Measurements from ENCODE around the gene GRIA3.

Gene GRIA3

DNA sequence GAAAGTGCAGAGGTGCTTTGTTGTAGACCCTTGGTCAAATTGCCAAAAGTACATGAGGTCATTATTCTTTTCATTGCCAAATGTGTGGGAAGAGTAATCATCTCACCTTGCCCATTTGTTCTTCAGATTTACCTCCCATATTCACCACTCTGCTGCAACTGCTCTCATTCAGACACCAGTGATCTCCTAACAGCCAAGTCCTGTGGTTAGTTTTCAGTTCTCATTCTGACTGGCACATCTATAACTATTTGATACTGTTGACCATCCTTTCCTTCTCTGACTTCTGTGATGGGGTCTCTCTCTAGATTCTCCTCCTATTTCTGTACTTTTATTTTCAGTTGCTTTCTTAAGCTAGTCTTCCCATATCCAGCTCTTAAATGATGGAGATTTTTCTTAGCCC, 39.8 kb downstream of the GRIA3 start:
- Histone ChIP-seq H3K27ac (peak overlapping the region in 1 of 2 donors; percentile 24), H3K4me3 (no peak overlapping the region)
- TF ChIP-seq CTCF (IDR thresholded peaks at IDR 0.05) = no peak
- no peak for DNase-seq (ENCODE audit: low spot score)

- Histone ChIP-seq H3K27ac (no peak overlapping the region), H3K4me3 (no peak overlapping the region)
- no peak for TF ChIP-seq CTCF (IDR thresholded peaks at IDR 0.05)
- no peak for DNase-seq (ENCODE audit: low spot score)
These were observed 46.7 kb downstream of the GRIA3 start for GRCh38 chrX:123230798-123231197.

DNA sequence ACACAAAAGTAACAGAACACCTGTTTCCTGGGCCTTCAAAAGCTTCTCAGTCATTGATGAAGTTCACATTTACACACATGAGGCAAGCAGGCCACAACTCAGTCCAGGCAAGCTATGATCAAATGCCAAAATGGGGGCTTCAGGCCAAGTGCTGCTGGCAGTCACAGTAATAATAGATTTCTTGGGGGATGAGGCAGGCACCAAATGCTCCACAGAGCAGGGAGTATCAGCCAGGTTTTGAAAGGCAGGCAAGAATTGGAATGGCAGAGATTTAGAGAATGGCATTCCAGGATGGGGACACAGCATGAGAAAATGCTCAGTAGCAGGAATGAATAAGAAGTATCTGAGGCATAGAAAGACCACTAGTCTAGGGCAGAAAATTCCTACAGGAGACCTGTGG, 52.8 kb downstream of the GRIA3 start:
- DNase-seq (ENCODE audit: low spot score) = no peak
- no peak overlapping the region for H3K27ac ChIP-seq
- no peak overlapping the region for H3K4me3 ChIP-seq
- TF ChIP-seq CTCF (IDR thresholded peaks at IDR 0.05) = no peak

DNA sequence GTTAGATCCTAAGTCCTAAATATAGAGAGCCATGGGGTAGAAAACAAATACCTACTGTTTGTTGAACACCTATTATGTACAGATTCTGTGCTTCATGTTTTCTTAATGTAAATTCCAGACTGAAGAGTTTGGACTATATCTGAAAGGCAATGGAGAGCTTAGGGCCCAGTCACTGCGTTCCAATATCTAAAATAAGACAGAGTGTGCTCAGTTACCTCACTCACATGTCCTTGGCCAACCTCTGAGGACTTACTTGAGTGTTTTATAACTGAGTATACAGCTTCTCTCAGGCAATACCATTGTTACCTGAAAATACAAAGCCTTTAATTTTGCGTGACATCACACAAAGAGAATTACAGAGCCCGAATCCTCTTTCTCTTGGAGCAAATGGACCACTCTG, 53.2 kb downstream of the GRIA3 start:
- no peak for DNase-seq (ENCODE audit: low spot score)
- no peak for TF ChIP-seq CTCF (IDR thresholded peaks at IDR 0.05)
- H3K4me3 ChIP-seq = no peak overlapping the region
- H3K27ac ChIP-seq = no peak overlapping the region

DNA sequence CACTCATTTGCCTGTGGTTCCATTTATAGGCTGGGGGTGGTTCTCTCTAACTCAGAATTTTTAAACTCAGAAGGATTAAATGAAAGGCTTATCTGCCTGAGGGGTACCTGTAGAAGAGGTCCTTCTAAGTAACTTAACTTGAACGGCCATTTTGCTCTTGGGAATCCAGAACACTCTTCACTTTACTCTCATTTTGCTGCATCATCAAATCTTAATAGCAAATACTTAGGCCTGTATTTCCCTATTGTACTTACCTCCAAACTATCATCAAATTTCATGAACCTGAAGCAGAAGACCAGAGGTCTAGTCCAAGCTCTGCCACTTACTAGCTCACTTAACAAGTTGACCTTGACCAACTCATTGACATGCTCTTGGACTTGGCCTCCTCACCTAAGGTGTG, 70.4 kb downstream of the GRIA3 start:
- DNase-seq (ENCODE audit: low spot score) = no peak

DNA sequence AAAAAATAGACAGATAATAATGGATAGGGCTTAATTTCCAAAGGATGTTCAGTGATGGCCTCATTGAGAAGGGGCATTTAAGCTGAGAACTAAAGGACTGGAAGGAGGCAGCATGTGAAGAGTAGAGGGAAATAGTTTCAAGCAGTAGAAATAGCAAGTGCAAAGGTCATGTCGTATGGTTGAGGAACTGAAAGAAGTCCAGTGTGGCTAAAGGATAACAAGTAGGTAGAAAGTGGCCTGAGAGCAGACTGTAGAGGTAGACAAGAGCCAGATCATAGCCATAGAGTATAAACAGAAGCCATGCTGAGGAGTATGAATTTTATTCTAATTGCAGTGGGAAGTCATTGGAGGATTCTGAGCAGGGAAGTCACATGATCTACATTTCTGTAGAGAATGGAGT, 72.3 kb downstream of the GRIA3 start:
- DNase-seq (ENCODE audit: low spot score) = no peak
- Histone ChIP-seq H3K4me3 (no peak overlapping the region), H3K27ac (no peak overlapping the region)
- TF ChIP-seq CTCF (IDR thresholded peaks at IDR 0.05) = no peak

More for the DNA sequence above, 70.4 kb downstream of the GRIA3 start:
- Histone ChIP-seq H3K27ac (no peak overlapping the region), H3K4me3 (no peak overlapping the region)
- no peak for TF ChIP-seq CTCF (IDR thresholded peaks at IDR 0.05)

DNA sequence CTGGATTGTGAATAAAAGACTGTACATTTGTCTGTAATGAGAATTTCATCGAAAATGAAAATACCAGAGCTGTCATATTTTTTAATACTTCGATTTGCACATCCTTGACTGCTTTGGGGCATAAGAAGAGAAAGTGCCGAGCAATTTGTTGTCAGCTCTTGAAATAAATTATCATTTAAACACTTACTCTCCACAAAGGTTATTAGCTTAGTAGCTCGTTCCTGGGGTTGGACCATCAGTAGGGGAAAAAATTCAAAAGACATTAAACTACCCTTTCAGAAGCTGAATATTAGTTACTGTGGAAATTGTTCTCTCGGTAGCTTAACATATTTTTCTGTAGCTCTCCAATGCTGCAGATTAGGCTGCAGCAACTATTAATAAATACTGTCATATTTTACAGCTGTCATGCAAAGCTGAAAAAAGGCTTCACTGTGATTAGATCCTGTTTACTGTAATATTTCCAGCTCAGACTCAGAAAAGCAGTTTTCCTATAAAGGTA, 76.9 kb downstream of the GRIA3 start:
- DNase-seq (ENCODE audit: low spot score) = no peak
- H3K4me3 ChIP-seq = no peak overlapping the region
- TF ChIP-seq CTCF (IDR thresholded peaks at IDR 0.05) = no peak
- H3K27ac ChIP-seq = no peak overlapping the region
